Stimulated activated CD8-positive, alpha-beta memory T cell treated with anti-CD3 and anti-CD28 coated beads, Interleukin-7, amount 100 ng/mL, for 1 hour (primary cell): ENCODE results near the gene COL20A1.

Experiments
- DNase-seq, 2 donors: peaks; one replicate each; pipeline ENCODE4 v3.0.0-alpha.2; 2020; ENCODE audit warnings: low read depth in 2 of 2

COL20A1 gene

DNA sequence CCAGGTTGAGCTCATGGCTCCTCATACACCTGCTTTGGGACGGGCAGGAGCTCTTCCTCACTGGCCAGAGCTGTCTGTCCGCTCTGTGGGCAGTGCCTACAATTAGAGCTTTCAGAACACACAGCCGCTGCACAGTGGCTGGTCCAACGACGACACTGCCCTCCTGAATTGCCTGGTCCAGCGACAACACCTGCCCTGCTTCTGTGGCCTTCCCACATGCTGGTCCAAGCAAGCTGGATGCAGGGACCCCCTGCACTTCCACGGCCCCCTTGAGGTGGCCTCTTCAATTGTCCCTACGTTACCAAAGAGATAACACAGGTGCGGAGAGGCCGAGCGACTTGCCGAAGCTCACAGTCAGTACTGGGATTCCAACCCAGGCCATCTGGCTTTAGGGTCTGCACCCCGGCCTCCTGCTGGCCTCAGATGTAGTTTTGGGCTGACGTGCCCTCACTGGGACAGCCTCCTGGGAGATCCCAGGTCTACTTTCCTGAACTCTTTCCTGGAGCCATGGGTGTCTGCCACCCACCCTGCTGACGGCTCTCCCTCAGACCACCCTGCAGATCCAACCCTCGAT, 69.5 kb downstream of the COL20A1 start:
- DNase-seq = no peak

- DNase-seq = no peak
These were observed 70.3 kb downstream of the COL20A1 start for GRCh38 chr20:63363013-63363957.

- DNase-seq = no peak
These were observed 71.1 kb downstream of the COL20A1 start for GRCh38 chr20:63363981-63364561.

GRCh38 chr20:63364801-63365585, 72.0 kb downstream of the COL20A1 start:
- DNase-seq = no peak

- no peak for DNase-seq
These were observed 72.8 kb downstream of the COL20A1 start for GRCh38 chr20:63365601-63366389.

DNA sequence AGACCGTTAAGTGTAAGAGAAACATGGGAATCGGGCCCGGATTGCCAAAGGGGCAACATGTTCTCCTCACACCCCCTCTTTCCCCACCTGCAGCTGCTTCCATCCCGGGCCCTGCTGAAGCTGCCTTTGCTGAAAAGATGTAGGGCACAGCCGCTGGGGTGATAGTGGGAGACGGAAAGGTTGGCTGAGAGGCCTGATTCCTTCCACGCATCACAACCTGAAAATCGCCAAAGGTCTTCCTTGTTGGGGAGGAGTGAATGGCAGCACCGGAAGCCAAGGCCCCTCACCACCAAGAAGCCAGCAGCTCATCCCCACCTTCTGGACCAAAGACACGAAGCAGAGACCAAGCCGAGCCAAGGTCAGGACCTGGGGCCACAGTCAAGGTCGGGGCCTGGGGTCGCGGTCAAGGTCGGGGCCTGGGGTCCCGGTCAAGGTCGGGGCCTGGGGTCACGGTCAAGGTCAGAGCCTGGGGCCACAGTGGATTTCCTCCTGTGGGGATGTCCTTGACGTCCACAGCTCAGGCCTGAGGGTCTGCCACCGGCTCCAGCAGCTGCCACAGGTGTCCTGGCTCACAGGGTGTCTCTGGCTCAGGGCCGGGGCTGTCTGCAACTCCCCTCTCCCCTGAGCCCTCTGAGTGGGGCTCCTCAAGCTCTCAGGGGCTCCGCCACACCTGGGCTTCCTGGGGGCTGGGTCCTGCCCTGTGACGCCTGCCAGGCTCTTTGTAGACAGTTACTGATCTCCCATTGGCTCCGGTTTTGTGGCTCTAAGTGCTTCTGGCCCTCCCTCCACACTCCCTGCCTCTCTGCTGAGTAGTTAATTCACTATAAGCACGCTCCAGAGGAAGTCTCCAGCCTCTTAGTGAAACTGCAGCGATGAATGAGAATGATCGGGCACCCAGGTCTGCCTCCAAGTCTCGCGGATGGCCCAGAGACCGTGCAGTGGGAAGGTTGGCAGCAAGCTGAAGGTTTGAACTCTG, 73.7 kb downstream of the COL20A1 start:
- DNase-seq = no peak

DNA sequence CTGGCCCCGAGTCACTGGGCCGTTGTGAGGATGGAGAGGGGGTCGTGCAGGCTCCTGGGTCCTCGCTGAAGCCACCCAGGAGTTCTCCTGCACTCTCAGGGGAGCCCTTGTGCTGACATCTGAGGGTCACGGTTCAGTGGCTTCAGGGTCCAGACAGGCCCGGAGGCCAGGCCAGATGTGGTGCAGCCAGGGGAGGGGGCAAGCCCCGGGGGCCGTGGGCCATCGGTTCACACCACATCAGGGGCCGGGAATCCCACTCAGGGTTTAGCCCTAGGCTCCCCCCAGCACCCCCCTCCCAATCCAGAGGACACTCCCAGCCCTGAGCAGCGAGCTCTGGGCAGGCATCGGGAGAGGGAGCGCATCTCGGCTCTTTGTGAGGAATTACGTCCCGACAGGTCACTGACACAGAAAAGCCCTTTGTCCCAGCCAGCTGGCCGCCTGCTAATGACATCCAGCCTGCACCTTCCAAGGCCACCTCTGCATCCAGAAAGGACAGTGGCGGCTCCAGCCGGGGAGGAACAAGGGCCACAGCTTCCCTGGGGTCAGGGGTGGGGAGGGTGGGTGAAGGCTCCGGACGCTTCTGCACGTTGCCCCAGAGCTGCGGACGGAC, 74.6 kb downstream of the COL20A1 start:
- no peak for DNase-seq

DNA sequence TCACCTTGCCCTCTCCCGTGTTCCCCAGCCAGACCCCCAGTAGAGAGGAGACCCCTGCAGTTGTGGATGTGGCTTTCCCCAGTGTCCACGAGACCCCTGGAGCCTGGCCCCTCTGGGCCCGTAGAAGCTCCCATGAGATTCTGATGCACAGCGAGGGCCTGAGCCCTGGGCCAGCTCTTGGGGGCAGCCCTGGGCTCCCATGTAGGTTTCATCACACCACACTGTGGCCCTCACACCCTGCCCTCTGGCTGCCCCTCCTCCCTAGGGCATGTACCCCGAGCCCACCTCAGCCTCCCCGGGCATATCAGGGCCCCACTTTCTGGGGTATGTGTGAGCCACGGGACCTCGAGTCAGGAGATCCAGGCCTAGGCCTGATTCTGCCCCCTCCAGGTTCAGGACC, 75.2 kb downstream of the COL20A1 start:
- DNase-seq = no peak

DNA sequence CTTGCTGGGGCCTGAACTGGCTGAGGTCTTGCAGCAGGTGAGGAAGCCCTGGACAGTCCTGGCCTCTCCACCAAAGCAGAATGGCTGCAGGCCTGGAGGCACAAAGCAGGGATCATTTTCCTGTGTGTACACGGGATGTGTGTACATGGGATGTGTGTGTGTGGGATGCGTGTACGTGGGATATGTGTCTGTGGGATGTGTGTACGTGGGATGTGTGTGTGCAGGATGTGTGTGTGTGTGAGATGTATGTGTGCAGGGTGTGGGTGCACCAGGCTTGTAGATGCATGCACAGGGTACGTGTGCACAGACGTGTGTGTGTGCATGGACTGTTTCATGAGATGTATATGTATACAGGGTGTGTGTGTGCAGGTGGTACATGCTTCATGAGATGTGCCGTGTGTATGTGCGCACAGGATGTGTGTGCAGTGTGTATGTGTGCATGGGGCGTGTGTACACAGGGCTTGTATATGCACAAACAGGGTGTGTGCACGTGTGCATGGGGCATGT, 76.1 kb downstream of the COL20A1 start:
- DNase-seq = no peak

DNA sequence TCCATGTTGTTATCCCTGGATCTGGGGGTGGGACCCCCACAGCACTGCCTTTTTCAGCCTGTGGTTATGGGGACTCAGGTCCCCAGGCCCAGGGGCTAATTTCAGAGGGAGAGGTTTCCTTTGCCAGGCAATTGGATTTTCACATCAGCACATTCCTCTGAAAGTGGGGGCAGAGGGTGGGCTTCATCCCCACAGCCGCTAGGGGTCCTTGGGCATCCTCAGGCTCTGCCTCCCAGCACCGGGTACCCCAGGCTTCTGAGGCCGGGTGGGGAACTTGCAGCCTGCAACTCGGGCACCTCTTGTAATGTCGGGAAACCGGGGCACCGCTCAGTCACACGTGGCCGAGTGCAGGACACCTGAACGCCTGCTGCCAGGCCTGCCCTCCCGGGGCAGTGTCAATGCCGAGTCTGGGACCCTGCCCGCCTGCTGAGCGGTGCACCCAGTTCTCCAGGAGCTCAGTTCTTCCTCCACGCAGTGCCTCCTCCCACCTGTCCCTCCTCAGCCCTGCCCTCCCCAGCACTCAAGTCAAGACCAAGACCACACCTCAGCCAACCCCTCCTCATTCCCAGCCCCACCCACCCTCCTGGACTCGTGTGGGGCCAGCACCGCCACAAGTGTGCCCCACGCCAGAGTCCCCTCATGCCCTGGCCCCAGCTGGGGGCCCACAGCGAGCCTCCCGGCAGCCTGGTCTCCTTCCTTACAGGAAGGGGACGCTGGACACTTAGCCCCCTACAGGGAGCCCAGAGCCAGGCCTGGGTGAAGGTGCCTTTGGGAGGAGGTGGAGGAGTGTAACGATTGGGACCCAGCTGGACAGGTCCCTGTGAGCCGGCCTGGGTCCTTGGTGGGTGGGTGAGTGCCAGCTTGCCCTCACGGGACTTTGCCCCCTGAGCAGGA, 77.0 kb downstream of the COL20A1 start:
- no peak for DNase-seq

DNA sequence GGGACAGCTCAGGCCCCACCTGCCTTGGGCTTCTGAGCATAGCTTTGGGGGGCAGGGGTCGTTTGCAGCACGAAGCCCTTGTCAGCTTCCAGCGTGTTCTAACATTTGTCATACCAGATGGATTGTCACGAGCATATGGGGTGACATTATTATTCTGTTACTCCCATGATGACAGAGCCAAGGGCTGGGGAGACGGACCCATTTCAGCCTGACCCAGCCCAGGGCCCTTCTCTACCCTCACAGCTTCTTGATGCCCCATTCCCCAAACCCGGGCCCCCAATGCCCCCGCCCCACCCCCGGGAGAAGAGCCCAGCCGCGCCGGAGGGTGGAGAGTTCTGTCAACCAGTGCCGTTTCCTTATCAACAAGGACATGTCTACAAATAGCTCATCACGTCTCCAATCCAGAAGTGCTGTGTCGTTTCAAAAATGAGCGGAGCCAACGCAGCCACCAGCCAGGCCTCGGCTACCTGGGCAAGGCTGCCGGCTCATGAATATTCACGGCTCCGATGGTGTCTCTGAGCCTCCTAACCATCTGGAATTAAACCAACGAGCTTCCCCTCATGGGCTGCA, 77.7 kb downstream of the COL20A1 start:
- no peak for DNase-seq

DNA sequence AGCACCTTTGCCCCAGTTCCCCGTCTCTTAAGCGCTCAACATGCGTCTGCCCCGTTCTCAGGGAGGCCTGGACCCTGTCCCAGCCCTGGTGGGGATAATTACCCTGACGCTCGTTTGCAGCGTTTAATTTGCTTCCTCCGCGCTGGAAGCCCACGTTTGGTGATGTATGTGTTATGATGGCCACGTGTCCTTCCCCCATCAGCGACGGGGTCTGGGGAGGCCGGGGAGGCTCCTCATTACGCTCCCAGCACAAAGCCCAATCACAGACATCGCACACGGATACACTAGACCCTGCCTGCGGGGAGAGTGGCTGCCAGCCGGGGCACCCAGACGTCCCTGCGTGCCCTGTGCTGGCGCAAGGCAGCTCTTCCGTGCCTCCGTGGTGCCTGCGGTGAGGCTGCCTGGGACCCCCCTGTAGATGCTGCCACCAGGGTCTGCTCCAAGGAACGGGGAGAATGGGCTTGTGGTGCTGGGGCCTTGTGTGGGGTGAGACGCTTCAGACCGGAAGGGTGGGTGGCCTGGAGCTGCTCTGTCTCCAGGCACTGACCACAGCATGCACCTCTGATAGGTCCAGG, 78.4 kb downstream of the COL20A1 start:
- DNase-seq = no peak

- DNase-seq = no peak
These were observed 80.2 kb downstream of the COL20A1 start for GRCh38 chr20:63372971-63373885.

- no peak for DNase-seq
These were observed 81.0 kb downstream of the COL20A1 start for GRCh38 chr20:63373996-63374395.

DNA sequence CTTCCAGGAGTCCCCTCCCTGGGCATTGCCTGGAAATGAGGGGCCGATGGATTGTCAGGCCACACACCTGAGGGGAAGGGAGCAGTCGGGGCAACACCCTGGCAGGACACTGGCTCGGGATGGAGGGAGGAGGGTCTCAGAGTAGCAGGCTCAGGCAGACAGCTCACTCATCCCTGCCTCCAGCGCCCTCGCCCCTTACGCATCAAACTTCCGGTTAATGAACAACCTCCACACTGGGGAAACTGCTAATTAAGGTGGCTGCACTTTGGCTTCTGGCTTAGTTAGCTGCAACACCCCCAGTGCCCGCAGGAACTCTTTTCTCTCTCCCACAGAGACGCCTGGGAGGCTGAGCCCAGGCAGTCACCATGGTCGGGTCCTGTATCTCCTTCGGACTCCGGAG, 81.5 kb downstream of the COL20A1 start:
- DNase-seq = no peak

GRCh38 chr20:63375438-63375837, 82.5 kb downstream of the COL20A1 start:
- DNase-seq = no peak
